Mesenchymal stem cell (in vitro differentiated cells and primary cell): Measurements from ENCODE around the gene GPBP1.

Source experiments
- DNase-seq: peaks from one replicate; pipeline ENCODE4 v3.0.0-alpha.2; 2013
- H2AFZ ChIP-seq: one replicate; pipeline ENCODE4 v1.6.1; 2013; ENCODE audit warnings: low read depth, mild to moderate bottlenecking, control low read depth, inconsistent platforms, low read length, moderate library complexity
- H2AK5ac ChIP-seq: 2 replicates; pipeline ENCODE4 v1.6.1; 2013; ENCODE audit warnings: low read length, moderate library complexity, mild to moderate bottlenecking, inconsistent platforms; ENCODE audit not compliant: severe bottlenecking
- H2BK120ac ChIP-seq: one replicate; pipeline ENCODE4 v1.6.1; 2013; ENCODE audit warnings: low read depth, mild to moderate bottlenecking, inconsistent platforms, low read length, moderate library complexity
- H2BK12ac ChIP-seq, 2 experiments: one replicate each; pipeline ENCODE4 v1.6.1; 2013; ENCODE audit warnings: inconsistent platforms in 2 of 2, low read length in 2 of 2, mild to moderate bottlenecking in 2 of 2, moderate library complexity in 2 of 2, control low read depth in 1 of 2
- H2BK15ac ChIP-seq: one replicate; pipeline ENCODE4 v1.6.1; 2013; ENCODE audit warnings: mild to moderate bottlenecking, low read depth, inconsistent platforms; ENCODE audit not compliant: poor library complexity, severe bottlenecking
- H2BK5ac ChIP-seq: 2 replicates; pipeline ENCODE4 v1.6.1; 2013; ENCODE audit warnings: low read depth, mild to moderate bottlenecking, low read length, control low read depth, inconsistent platforms; ENCODE audit not compliant: poor library complexity, severe bottlenecking
- H3K14ac ChIP-seq, 2 experiments: one replicate each; pipeline ENCODE4 v1.6.1; 2013; ENCODE audit warnings: inconsistent platforms in 2 of 2, low read length in 2 of 2, control low read depth in 1 of 2, mild to moderate bottlenecking in 1 of 2, moderate library complexity in 1 of 2
- H3K18ac ChIP-seq, 2 experiments: one replicate each; pipeline ENCODE4 v1.6.1; 2013; ENCODE audit warnings: inconsistent platforms in 2 of 2, low read length in 2 of 2, control low read depth in 1 of 2, low read depth in 1 of 2, mild to moderate bottlenecking in 1 of 2
- H3K23ac ChIP-seq, 2 experiments: one replicate each; pipeline ENCODE4 v1.6.1; 2013; ENCODE audit warnings: inconsistent platforms in 2 of 2, low read length in 2 of 2, mild to moderate bottlenecking in 2 of 2, moderate library complexity in 2 of 2, control low read depth in 1 of 2
- H3K27ac ChIP-seq: 2 replicates; pipeline ENCODE4 v1.5.1; 2013; ENCODE audit warnings: mild to moderate bottlenecking, moderate library complexity, low read length, control low read depth, inconsistent platforms; ENCODE audit not compliant: poor library complexity, severe bottlenecking
- H3K27me3 ChIP-seq, 2 experiments: 2 replicates each; pipeline versions ENCODE4 v1.6.1 to v1.7.0; 2013; ENCODE audit warnings: low read length in 2 of 2, mild to moderate bottlenecking in 2 of 2, moderate library complexity in 2 of 2, control low read depth in 1 of 2, inconsistent platforms in 1 of 2; ENCODE audit not compliant: control insufficient read depth in 1 of 2, insufficient read depth in 1 of 2
- H3K36me3 ChIP-seq, 2 experiments: 2 replicates each; pipeline versions ENCODE4 v1.6.1 to v1.7.0; 2013; ENCODE audit warnings: low read length in 2 of 2, control low read depth in 1 of 2, inconsistent platforms in 1 of 2, low read depth in 1 of 2, mild to moderate bottlenecking in 1 of 2; ENCODE audit not compliant: insufficient read depth in 2 of 2, control insufficient read depth in 1 of 2
- H3K4ac ChIP-seq, 2 experiments: one replicate each; pipeline ENCODE4 v1.6.1; 2013; ENCODE audit warnings: inconsistent platforms in 2 of 2, low read length in 2 of 2, mild to moderate bottlenecking in 2 of 2, moderate library complexity in 2 of 2, control low read depth in 1 of 2, low read depth in 1 of 2
- H3K4me1 ChIP-seq: 2 replicates; pipeline ENCODE4 v1.6.1; 2013; ENCODE audit warnings: low read depth, low read length, control low read depth; ENCODE audit not compliant: control insufficient read depth, insufficient read depth
- H3K4me2 ChIP-seq: 2 replicates; pipeline ENCODE4 v1.6.1; 2013; ENCODE audit warnings: low read length, mild to moderate bottlenecking, inconsistent platforms; ENCODE audit not compliant: poor library complexity, severe bottlenecking
- H3K4me3 ChIP-seq, 2 experiments: 2 replicates each; pipeline versions ENCODE4 v1.5.1 to v1.7.0; 2013; ENCODE audit warnings: low read length in 2 of 2, mild to moderate bottlenecking in 2 of 2, control low read depth in 1 of 2, low read depth in 1 of 2; ENCODE audit not compliant: insufficient read depth in 1 of 2
- H3K79me1 ChIP-seq: replicated peaks from 2 replicates; pipeline ENCODE4 v1.6.1; 2013; ENCODE audit warnings: mild to moderate bottlenecking, control low read depth, low read length, inconsistent platforms; ENCODE audit not compliant: poor library complexity, severe bottlenecking
- H3K9ac ChIP-seq: 2 replicates; pipeline ENCODE4 v1.7.0; 2013; ENCODE audit warnings: mild to moderate bottlenecking, low read length, moderate library complexity
- H3K9me3 ChIP-seq: 2 replicates; pipeline ENCODE4 v1.7.0; 2013; ENCODE audit warnings: mild to moderate bottlenecking, low read length; ENCODE audit not compliant: control insufficient read depth
- H4K8ac ChIP-seq: one replicate; pipeline ENCODE4 v1.6.1; 2013; ENCODE audit warnings: inconsistent platforms, mild to moderate bottlenecking, low read length, moderate library complexity
- H4K91ac ChIP-seq: one replicate; pipeline ENCODE4 v1.6.1; 2013; ENCODE audit warnings: mild to moderate bottlenecking, low read length, inconsistent platforms
- WGBS: methylation state at CpG from one replicate; pipeline ENCODE4 v1.1.7; 2013; ENCODE audit warnings: mixed read lengths; 5-methylcytosine and 5-hydroxymethylcytosine counted together

GPBP1 gene

DNA sequence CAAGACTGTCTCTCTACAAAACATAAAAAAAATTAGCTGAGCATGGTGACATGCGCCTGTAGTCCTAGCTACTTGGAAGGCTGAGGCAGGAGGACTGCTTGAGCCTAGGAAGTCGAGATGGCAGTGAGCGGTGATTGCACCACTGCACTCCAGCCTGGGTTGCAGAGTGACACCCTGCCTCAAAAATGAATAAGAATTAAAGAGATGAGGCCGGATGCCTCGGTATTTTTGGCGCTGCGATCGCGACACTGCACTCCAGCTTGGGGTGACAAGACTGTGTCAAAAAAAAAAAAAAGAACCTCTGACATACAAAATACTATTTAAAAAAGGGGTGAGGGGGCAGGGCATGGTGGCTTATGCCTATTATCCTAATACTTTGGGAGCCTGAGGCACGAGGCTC lies 7.3 kb downstream of the GPBP1 start:
- Histone ChIP-seq H3K23ac (no peak overlapping the region), H2BK120ac (no peak overlapping the region), H4K91ac (no peak overlapping the region), H3K14ac (no peak overlapping the region), H3K9ac (no peak overlapping the region), H3K4me1 (peaks cover 9% of the 10 kb centered on the region), H2AK5ac (no peak overlapping the region), H2BK12ac (no peak overlapping the region), H3K79me1 (no peaks in the 10 kb centered on the region), H3K36me3 (peaks cover 12 to 15% of the 10 kb centered on the region in 2 experiments), H3K27me3 (no peaks in the 10 kb centered on the region), H3K18ac (peak overlapping the region in 1 of 2 experiments; percentile 33), H2BK15ac (no peak overlapping the region), H2AFZ (no peak overlapping the region), H4K8ac (no peak overlapping the region), H3K9me3 (no peaks in the 10 kb centered on the region), H3K4ac (no peak overlapping the region), H3K4me3 (no peak overlapping the region), H3K4me2 (no peak overlapping the region), H3K27ac (no peak overlapping the region), H2BK5ac (no peak overlapping the region)
- DNase-seq: no peak
- WGBS: 94% methylated on average over 4 of the region's 10 CpGs

DNA sequence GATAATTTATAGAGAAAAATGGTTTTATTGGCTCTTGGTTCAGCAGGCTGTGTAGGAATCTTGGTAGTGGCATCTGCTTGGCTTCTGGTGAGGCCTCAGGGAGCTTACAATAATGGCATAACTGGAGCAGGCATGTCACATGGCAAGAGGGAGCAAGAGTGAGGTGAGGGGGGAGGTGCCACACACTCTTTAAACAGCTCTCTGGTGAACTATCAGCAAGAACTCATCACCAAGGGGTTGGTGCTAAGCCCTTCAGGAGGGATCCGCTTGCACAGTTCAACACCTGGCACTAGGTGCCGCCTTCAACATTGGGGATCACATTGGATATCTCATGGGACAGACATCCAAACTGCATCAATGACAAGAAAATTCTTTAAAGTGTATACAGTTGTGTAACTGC lies 10.5 kb downstream of the GPBP1 start:
- Histone ChIP-seq H3K4me1 (peaks cover 13% of the 10 kb centered on the region), H3K4me3 (no peak overlapping the region), H2BK120ac (no peak overlapping the region), H3K4me2 (no peak overlapping the region), H2BK15ac (no peak overlapping the region), H3K79me1 (no peaks in the 10 kb centered on the region), H3K18ac (no peak overlapping the region), H3K23ac (no peak overlapping the region), H2AFZ (no peak overlapping the region), H4K91ac (no peak overlapping the region), H3K9ac (no peak overlapping the region), H2BK12ac (no peak overlapping the region), H2BK5ac (no peak overlapping the region), H3K14ac (no peak overlapping the region), H3K27me3 (no peaks in the 10 kb centered on the region), H3K27ac (no peak overlapping the region), H3K36me3 (peaks cover 12% of the 10 kb centered on the region in 2 experiments), H3K9me3 (no peaks in the 10 kb centered on the region), H3K4ac (no peak overlapping the region), H4K8ac (no peak overlapping the region), H2AK5ac (no peak overlapping the region)
- WGBS: 88% methylated on average over 1 of the region's 2 CpGs
- no peak for DNase-seq

GRCh38 chr5:57185313-57185712 lies 11.5 kb downstream of the GPBP1 start:
- peaks cover 10 to 12% of the 10 kb centered on the region in 2 experiments for H3K36me3 ChIP-seq
- H3K14ac ChIP-seq: no peak overlapping the region
- peaks cover 11% of the 10 kb centered on the region for H3K4me1 ChIP-seq
- no peak overlapping the region for H2BK5ac ChIP-seq
- no peak overlapping the region for H2BK15ac ChIP-seq
- H2AK5ac ChIP-seq: no peak overlapping the region
- H4K91ac ChIP-seq: no peak overlapping the region
- H3K9ac ChIP-seq: peak overlapping the region; percentile 23
- no peak overlapping the region for H3K18ac ChIP-seq
- H2AFZ ChIP-seq: no peak overlapping the region
- H3K23ac ChIP-seq: no peak overlapping the region
- H3K27ac ChIP-seq: no peak overlapping the region
- 88% methylated on average over 6 of the region's 9 CpGs for WGBS
- no peak overlapping the region for H4K8ac ChIP-seq
- no peak for DNase-seq
- H3K9me3 ChIP-seq: no peaks in the 10 kb centered on the region
- H3K4me2 ChIP-seq: no peak overlapping the region
- no peak overlapping the region for H2BK120ac ChIP-seq
- H3K79me1 ChIP-seq: no peaks in the 10 kb centered on the region
- no peak overlapping the region for H2BK12ac ChIP-seq
- no peaks in the 10 kb centered on the region for H3K27me3 ChIP-seq
- H3K4me3 ChIP-seq: no peak overlapping the region
- no peak overlapping the region for H3K4ac ChIP-seq

DNA sequence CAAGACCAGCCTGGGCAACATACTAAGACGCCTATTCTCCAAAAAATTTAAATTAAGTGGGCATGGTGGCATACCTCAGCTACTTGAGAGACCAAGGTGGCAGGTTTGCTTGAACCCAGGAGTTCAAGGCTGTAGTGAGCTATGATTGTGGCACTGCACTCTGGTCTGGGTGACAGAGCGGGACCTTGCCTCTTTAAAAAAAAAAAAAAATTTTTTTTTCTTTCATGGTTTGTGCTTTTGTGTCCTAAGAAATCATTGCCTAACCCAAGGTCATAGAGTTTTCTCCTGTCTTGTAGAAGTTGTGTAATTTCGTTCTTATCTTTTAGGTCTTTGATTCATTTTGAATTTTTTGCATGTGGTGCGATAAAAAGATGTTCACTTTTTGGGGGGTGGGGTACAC lies 12.3 kb downstream of the GPBP1 start:
- Histone ChIP-seq H3K23ac (no peak overlapping the region), H3K4me3 (no peak overlapping the region), H3K9ac (no peak overlapping the region), H2BK5ac (no peak overlapping the region), H3K4ac (no peak overlapping the region), H3K36me3 (peaks cover 10 to 12% of the 10 kb centered on the region in 2 experiments), H3K14ac (no peak overlapping the region), H3K79me1 (no peaks in the 10 kb centered on the region), H3K27ac (no peak overlapping the region), H3K4me2 (no peak overlapping the region), H3K4me1 (peaks cover 11% of the 10 kb centered on the region), H4K91ac (no peak overlapping the region), H3K27me3 (no peaks in the 10 kb centered on the region), H2AFZ (no peak overlapping the region), H2BK120ac (no peak overlapping the region), H3K18ac (no peak overlapping the region), H2AK5ac (no peak overlapping the region), H3K9me3 (no peaks in the 10 kb centered on the region), H4K8ac (no peak overlapping the region), H2BK15ac (no peak overlapping the region), H2BK12ac (no peak overlapping the region)
- DNase-seq: no peak
- WGBS: 99% methylated on average over 4 of the region's 4 CpGs
